ENCODE data around the gene PMM1. TPM values are rescaled to one million over a fixed set of nuclear protein-coding genes. Genes with fewer than 3 reads are reported as not detected.
A peak's percentile ranks its signal among the peaks of the same experiment; 100 is the strongest.

The PMM1 gene
- total and polyA plus RNA-seq, 2 of the 13 experiments (the other 11 are each of a cell fraction or from before 2014, with no cell fraction given): 17.8 to 95.6 TPM

DNA sequence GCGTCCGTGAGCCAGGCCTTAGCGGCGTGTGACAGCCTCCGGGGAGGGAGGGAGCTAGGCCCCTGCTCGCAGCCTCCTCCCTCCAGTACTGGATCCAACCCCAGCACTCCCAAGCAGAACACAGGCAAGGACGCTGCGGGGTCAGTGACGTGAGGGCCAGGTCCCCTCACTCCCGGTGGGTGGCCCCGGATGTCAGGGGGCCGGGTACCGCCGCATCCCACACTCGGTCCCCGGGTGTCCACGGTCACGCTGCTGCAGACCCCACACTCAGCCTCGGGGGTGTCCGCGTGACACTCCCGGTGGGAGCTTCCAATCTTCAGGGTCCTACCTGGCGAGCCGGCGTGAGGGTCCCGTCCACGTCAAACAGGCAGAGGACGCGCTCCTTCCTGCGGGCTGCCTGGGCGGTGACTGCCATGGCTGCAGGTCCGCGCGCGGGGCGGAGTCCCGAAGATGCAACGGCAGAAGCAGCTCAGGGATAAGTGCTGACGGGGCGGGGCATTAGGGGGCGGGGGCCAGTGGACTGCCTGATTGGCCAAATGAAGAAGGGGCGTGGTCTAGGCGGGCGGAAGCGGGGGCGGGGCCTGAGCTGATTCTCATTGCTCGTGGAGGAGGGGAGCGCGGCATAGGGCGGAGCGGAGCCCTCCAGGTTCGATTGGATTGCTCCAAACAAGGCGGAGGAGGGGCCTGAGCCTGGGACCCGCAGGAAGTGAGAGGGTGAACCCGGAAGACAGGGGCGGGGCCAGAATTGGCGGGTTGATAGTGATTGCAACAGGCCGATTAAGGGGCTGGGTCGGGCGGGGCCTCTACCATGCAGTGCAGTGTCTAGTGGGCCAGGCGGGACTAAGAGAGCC is at the start of gene PMM1 (continued):
- TF ChIP-seq CHD2 (IDR thresholded peaks at IDR 0.05; ENCODE audit: low read depth, low read length) (no peak; the same call in 1 of the 2 replicates), CHCHD3 (CRISPR knock-in tag; IDR thresholded peaks at IDR 0.05) (0 out of 2 replicates have a peak, but pooled peaks have one; percentile 64), ZBTB21 (CRISPR knock-in tag; IDR thresholded peaks at IDR 0.05) (no peak), PHB2 (IDR thresholded peaks at IDR 0.05; ENCODE audit: partially characterized antibody) (no peak), GZF1 (CRISPR knock-in tag; IDR thresholded peaks at IDR 0.05) (0 out of 2 replicates have a peak, but pooled peaks have one; percentile 71), ZNF788 (CRISPR knock-in tag; IDR thresholded peaks at IDR 0.05; ENCODE audit: borderline replicate concordance) (peak; percentile 16; the same call in 1 of the 2 replicates), ZNF619 (CRISPR knock-in tag; IDR thresholded peaks at IDR 0.05) (no peak), BCL6 (CRISPR knock-in tag; IDR thresholded peaks at IDR 0.05) (no peak), ZSCAN31 (CRISPR knock-in tag; IDR thresholded peaks at IDR 0.05; ENCODE audit: low read depth) (peak; percentile 68; the same call in 1 of the 2 replicates), ZBTB1 (CRISPR knock-in tag; IDR thresholded peaks at IDR 0.05; ENCODE audit: borderline replicate concordance) (no peak), POLR2AphosphoS5 (IDR thresholded peaks at IDR 0.05; ENCODE audit: low read depth, low read length) (peak; percentile 81), TMF1 (CRISPR knock-in tag; IDR thresholded peaks at IDR 0.05; ENCODE audit: low read depth) (0 out of 2 replicates have a peak, but pooled peaks have one; percentile 4), ZFY (CRISPR knock-in tag; IDR thresholded peaks at IDR 0.05) (peak; percentile 66), HNRNPLL (IDR thresholded peaks at IDR 0.05; ENCODE audit: low read depth, low read length, poor library complexity, severe bottlenecking) (peak; percentile 60), THAP11 (CRISPR knock-in tag; IDR thresholded peaks at IDR 0.05) (peak; percentile 73), NFYB (CRISPR knock-in tag; IDR thresholded peaks at IDR 0.05) (peak; percentile 76), U2AF2 (IDR thresholded peaks at IDR 0.05; ENCODE audit: low read depth, low read length) (no peak)
- TF ChIP-seq, protein P1, sequence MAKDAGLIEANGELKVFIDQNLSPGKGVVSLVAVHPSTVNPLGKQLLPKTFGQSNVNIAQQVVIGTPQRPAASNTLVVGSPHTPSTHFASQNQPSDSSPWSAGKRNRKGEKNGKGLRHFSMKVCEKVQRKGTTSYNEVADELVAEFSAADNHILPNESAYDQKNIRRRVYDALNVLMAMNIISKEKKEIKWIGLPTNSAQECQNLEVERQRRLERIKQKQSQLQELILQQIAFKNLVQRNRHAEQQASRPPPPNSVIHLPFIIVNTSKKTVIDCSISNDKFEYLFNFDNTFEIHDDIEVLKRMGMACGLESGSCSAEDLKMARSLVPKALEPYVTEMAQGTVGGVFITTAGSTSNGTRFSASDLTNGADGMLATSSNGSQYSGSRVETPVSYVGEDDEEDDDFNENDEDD (CRISPR knock-in tag; IDR thresholded peaks at IDR 0.05; ENCODE audit: borderline replicate concordance): peak; percentile 76; the same call in 1 of the 2 replicates
- TF ChIP-seq, protein P2, sequence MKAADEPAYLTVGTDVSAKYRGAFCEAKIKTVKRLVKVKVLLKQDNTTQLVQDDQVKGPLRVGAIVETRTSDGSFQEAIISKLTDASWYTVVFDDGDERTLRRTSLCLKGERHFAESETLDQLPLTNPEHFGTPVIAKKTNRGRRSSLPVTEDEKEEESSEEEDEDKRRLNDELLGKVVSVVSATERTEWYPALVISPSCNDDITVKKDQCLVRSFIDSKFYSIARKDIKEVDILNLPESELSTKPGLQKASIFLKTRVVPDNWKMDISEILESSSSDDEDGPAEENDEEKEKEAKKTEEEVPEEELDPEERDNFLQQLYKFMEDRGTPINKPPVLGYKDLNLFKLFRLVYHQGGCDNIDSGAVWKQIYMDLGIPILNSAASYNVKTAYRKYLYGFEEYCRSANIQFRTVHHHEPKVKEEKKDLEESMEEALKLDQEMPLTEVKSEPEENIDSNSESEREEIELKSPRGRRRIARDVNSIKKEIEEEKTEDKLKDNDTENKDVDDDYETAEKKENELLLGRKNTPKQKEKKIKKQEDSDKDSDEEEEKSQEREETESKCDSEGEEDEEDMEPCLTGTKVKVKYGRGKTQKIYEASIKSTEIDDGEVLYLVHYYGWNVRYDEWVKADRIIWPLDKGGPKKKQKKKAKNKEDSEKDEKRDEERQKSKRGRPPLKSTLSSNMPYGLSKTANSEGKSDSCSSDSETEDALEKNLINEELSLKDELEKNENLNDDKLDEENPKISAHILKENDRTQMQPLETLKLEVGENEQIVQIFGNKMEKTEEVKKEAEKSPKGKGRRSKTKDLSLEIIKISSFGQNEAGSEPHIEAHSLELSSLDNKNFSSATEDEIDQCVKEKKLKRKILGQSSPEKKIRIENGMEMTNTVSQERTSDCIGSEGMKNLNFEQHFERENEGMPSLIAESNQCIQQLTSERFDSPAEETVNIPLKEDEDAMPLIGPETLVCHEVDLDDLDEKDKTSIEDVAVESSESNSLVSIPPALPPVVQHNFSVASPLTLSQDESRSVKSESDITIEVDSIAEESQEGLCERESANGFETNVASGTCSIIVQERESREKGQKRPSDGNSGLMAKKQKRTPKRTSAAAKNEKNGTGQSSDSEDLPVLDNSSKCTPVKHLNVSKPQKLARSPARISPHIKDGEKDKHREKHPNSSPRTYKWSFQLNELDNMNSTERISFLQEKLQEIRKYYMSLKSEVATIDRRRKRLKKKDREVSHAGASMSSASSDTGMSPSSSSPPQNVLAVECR (CRISPR knock-in tag; IDR thresholded peaks at IDR 0.05; ENCODE audit: borderline replicate concordance): peak; percentile 92
- TF ChIP-seq, protein P3, sequence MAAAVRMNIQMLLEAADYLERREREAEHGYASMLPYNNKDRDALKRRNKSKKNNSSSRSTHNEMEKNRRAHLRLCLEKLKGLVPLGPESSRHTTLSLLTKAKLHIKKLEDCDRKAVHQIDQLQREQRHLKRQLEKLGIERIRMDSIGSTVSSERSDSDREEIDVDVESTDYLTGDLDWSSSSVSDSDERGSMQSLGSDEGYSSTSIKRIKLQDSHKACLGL (CRISPR knock-in tag; IDR thresholded peaks at IDR 0.05): peak; percentile 69; the same call in 1 of the 2 replicates
- TF ChIP-seq, protein P4, sequence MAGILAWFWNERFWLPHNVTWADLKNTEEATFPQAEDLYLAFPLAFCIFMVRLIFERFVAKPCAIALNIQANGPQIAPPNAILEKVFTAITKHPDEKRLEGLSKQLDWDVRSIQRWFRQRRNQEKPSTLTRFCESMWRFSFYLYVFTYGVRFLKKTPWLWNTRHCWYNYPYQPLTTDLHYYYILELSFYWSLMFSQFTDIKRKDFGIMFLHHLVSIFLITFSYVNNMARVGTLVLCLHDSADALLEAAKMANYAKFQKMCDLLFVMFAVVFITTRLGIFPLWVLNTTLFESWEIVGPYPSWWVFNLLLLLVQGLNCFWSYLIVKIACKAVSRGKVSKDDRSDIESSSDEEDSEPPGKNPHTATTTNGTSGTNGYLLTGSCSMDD (CRISPR knock-in tag; IDR thresholded peaks at IDR 0.05): no peak
- TF ChIP-seq, protein P5, sequence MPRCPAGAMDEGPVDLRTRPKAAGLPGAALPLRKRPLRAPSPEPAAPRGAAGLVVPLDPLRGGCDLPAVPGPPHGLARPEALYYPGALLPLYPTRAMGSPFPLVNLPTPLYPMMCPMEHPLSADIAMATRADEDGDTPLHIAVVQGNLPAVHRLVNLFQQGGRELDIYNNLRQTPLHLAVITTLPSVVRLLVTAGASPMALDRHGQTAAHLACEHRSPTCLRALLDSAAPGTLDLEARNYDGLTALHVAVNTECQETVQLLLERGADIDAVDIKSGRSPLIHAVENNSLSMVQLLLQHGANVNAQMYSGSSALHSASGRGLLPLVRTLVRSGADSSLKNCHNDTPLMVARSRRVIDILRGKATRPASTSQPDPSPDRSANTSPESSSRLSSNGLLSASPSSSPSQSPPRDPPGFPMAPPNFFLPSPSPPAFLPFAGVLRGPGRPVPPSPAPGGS (CRISPR knock-in tag; IDR thresholded peaks at IDR 0.05): 0 out of 2 replicates have a peak, but pooled peaks have one; percentile 22

All from HepG2 (cell line).